HG02970 (cell line): Measurements from ENCODE around the gene FASTK.

Experiments used
- ATAC-seq: cut with Tn5 transposase; IDR thresholded peaks from one replicate; pipeline ENCODE4 v1.9.1; 2021; ENCODE audit warnings: mild to moderate bottlenecking, moderate library complexity, moderate number of reproducible peaks; ENCODE audit not compliant: unreplicated experiment, low FRiP score

Gene FASTK

GRCh38 chr7:151100921-151101320 is 20.3 kb upstream of the FASTK start:
- ATAC-seq, result no peak

- ATAC-seq, result no peak
These were observed 19.0 kb upstream of the FASTK start for GRCh38 chr7:151099486-151100211.

DNA sequence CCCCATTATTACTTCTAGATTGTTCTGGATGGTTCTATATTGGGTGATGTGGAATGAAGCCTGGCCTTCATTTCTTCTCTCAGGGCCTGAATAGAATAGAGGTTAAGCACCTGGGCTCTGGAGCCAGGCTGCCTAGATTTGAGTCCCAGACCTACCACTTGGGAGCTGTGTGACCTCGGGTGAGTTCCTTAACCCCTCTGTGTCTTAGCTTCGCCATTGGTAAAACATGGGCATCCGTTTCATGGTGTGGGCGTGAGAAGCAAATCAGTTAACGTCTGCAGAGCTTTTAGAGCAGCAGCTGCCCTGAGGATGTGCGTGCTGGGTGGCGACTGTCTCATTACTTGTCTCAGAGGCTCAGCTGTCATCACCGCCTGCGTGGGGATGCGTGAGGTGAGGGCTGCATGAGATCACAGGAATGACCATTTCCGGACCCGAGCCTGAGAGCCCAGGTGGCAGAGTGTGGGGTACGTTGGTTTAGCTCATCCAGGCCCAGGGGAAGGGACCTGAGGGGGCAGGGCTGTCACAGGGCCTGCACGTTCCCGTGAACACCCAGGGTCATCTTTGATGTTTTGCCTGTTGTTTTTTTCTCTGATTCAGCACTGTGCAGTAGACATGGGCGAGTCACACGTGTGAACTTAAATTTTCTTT is 15.3 kb upstream of the FASTK start:
- no peak for ATAC-seq

GRCh38 chr7:151095123-151095797 is 14.7 kb upstream of the FASTK start:
- no peak for ATAC-seq

- no peak for ATAC-seq
These were observed 14.1 kb upstream of the FASTK start for GRCh38 chr7:151094675-151095074.

GRCh38 chr7:151093748-151094147 is 13.1 kb upstream of the FASTK start:
- ATAC-seq, result no peak

GRCh38 chr7:151091988-151092387 is 11.4 kb upstream of the FASTK start:
- no peak for ATAC-seq

GRCh38 chr7:151091431-151091830 is 10.8 kb upstream of the FASTK start:
- ATAC-seq, result no peak

- ATAC-seq, result no peak
These were observed 10.4 kb upstream of the FASTK start for GRCh38 chr7:151091003-151091402.

GRCh38 chr7:151089893-151090730 is 9.5 kb upstream of the FASTK start:
- ATAC-seq, result no peak

- no peak for ATAC-seq
These were observed 8.5 kb upstream of the FASTK start for GRCh38 chr7:151088856-151089699.

GRCh38 chr7:151088019-151088855 is 7.6 kb upstream of the FASTK start:
- no peak for ATAC-seq

GRCh38 chr7:151087245-151088018 is 6.8 kb upstream of the FASTK start:
- no peak for ATAC-seq

- no peak for ATAC-seq
These were observed 6.2 kb upstream of the FASTK start for GRCh38 chr7:151086802-151087244.

DNA sequence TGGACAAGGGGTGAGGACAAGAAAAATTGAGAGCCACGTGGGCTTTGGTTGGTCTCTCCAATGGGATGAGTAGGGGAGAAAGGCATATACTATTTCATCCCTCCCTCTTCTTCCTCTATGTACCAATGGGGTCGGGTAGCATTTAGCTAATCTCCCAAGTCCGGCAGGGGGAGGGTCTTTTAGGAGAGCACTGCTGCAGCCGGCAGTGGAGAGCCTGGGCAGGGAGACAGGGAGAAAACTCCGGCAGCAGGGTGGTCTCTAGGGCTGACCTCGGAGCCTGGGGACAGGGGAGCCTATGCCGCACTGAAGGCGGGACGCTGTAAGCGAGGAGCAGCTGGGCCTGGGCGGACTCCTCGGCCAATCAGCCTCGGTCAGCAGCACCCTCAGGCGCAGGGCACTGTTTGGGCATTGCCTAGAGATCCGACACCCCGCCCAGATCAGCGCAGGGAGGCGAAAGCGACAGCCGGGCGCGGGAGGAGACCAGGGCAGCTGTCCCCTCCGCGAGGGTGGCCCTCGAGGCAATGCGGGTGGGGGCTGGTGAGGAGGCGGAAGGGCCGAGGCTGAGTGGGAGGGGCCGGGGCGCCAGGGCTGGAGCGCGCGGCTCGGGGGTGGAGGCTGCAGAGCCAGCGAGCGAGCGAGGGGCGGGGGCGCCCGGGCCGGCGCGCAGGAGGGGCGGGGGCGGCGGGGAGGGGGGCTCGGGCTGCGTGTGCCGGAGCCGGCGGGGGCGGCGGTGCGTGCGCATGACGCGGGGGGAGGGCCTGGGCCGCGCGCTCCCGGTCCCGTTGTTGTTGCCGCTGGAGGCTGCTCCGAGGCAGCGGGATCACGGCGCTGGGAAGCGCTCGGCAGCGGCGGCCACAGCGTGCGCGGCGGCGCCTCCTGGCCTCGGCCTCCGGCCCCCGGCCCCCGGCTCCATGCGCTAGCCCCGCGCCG is 5.3 kb upstream of the FASTK start, which contains the start of gene AGAP3:
Gene AGAP3 (plus strand): TSS at position 785 of the 930 bp plus-strand sequence. CDS start 267 bp downstream, outside the sequence.
- ATAC-seq, result peak; percentile 30

GRCh38 chr7:151085329-151085690 is 4.7 kb upstream of the FASTK start:
- no peak for ATAC-seq

DNA sequence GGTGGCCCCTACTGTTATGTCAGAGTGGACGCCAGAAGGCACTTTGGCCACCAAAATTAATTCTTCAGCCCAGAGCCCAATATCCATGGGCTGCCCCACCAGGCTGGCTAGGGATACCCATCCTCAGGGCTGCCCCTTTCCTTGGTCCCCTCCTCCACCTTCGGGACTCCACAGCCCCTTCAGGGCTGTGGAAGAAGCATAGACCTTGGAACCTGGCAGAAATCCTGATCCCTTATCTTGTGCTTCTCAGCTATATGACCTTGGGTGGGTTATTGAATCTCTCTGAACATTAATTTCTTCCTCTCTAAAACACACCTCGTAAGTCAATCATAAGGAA is 3.2 kb upstream of the FASTK start:
- ATAC-seq, result no peak
